Measurements from ENCODE around the gene ZNF581. TPM values are rescaled to one million over a fixed set of nuclear protein-coding genes. Genes with fewer than 3 reads are reported as not detected.

The ZNF581 gene
- total RNA-seq, 1 experiment from 2014 or later: 37.1 TPM

DNA sequence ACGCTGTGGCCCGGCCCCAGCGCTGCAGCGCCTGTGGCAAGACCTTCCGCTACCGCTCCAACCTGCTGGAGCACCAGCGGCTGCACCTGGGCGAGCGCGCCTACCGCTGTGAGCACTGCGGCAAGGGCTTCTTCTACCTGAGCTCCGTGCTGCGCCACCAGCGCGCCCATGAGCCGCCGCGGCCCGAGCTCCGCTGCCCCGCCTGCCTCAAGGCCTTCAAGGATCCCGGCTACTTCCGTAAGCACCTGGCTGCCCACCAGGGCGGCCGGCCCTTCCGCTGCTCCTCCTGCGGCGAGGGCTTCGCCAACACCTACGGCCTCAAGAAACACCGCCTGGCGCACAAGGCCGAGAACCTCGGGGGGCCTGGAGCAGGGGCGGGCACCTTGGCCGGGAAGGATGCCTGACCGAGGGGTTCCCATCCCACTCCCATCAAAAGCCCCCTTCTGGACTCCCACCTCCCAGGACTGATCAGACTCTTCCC lies 27.0 kb upstream of the ZNF581 start:
- ChIA-PET CTCF (no interaction called here), POLR2A (ENCODE audit: low non-redundant PET) (no interaction called here)
- Histone ChIP-seq H3K4me1 (ENCODE audit: insufficient read depth, low read length, poor library complexity, severe bottlenecking) (no peaks in the 10 kb centered on the region), H3K9me3 (ENCODE audit: low read depth, low read length, poor library complexity, severe bottlenecking) (no peaks in the 10 kb centered on the region), H3K27ac (ENCODE audit: low read depth, low read length, poor library complexity, severe bottlenecking) (no peak overlapping the region), H3K27me3 (replicated peaks; ENCODE audit: insufficient read depth, low read depth, low read length, poor library complexity) (no peaks in the 10 kb centered on the region), H3K4me3 (ENCODE audit: low read depth, low read length, poor library complexity, severe bottlenecking) (no peak overlapping the region), H3K36me3 (ENCODE audit: insufficient read depth, low read length, poor library complexity, severe bottlenecking) (peaks cover 29% of the 10 kb centered on the region)
- DNase-seq (ENCODE audit: low spot score): no peak
- BruUV-seq (replicated peaks): no TSS peak
- intact Hi-C loops (cut with micrococcal nuclease; ENCODE audit: unreplicated experiment): no loop called here
- TF ChIP-seq, protein P1, sequence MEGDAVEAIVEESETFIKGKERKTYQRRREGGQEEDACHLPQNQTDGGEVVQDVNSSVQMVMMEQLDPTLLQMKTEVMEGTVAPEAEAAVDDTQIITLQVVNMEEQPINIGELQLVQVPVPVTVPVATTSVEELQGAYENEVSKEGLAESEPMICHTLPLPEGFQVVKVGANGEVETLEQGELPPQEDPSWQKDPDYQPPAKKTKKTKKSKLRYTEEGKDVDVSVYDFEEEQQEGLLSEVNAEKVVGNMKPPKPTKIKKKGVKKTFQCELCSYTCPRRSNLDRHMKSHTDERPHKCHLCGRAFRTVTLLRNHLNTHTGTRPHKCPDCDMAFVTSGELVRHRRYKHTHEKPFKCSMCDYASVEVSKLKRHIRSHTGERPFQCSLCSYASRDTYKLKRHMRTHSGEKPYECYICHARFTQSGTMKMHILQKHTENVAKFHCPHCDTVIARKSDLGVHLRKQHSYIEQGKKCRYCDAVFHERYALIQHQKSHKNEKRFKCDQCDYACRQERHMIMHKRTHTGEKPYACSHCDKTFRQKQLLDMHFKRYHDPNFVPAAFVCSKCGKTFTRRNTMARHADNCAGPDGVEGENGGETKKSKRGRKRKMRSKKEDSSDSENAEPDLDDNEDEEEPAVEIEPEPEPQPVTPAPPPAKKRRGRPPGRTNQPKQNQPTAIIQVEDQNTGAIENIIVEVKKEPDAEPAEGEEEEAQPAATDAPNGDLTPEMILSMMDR (conservative IDR thresholded peaks at IDR 0.05; ENCODE audit: low read depth, low read length): no peak
- no peak for TF ChIP-seq EZH2 (IDR thresholded peaks at IDR 0.05; ENCODE audit: borderline replicate concordance, low read depth, low read length, poor library complexity, severe bottlenecking)

DNA sequence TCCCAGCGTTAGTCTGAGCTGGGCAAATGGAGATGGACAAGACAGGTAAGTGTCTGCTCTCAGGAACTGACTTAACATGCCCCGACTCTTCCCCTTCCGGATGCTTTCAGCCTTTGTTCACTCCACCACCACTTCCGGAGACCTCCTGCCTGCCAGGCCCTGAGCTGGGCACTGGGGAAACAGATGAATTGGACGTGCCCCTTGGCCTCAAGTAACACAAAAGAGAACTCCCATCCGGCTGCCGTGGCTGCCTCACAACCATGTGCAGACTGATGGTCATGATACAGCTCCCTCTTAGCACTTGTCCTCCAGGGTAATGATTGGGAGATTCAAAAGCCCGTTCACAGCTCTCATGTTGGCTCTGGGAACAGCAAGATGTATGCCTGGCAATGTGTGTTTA lies 26.0 kb upstream of the ZNF581 start:
- POLR2A ChIA-PET (ENCODE audit: low non-redundant PET): no interaction called here

DNA sequence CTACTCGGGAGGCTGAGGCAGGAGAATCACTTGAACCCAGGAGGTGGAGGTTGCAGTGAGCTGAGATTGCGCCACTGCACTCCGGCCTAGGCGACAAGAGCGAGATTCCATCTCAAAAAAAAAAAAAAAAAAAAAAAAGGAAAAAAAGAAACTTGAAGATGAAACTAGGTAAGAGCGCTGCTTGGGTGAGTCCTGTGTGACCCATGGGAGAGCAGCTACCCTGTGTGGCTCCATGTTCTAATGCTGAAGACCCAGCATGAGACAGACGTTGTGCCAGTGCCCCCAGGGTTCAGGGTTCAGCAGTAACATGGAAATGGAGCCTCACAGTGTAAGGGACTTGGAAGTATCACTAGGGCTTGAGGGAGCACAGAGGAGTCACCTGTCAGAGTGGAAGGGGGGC lies 25.0 kb upstream of the ZNF581 start:
- H3K27ac ChIP-seq (ENCODE audit: low read depth, low read length, poor library complexity, severe bottlenecking): no peak overlapping the region
- DNase-seq (ENCODE audit: low spot score): no peak
- H3K4me1 ChIP-seq (ENCODE audit: insufficient read depth, low read length, poor library complexity, severe bottlenecking): no peaks in the 10 kb centered on the region
- CTCF ChIA-PET: interaction anchor here (0.6 kb wide), 1 partner anchor 14 kb away, joined by 7 read pairs; no protein-coding TSS in a partner anchor
- H3K27me3 ChIP-seq (replicated peaks; ENCODE audit: insufficient read depth, low read depth, low read length, poor library complexity): no peaks in the 10 kb centered on the region
- POLR2A ChIA-PET (ENCODE audit: low non-redundant PET): interaction anchor here (0.8 kb wide), 1 partner anchor 14 kb away, joined by 6 read pairs; no protein-coding TSS in a partner anchor
- no peak overlapping the region for H3K4me3 ChIP-seq (ENCODE audit: low read depth, low read length, poor library complexity, severe bottlenecking)
- TF ChIP-seq, protein P1 (conservative IDR thresholded peaks at IDR 0.05; ENCODE audit: low read depth, low read length): no peak
- no peak for TF ChIP-seq EZH2 (IDR thresholded peaks at IDR 0.05; ENCODE audit: borderline replicate concordance, low read depth, low read length, poor library complexity, severe bottlenecking)
- H3K36me3 ChIP-seq (ENCODE audit: insufficient read depth, low read length, poor library complexity, severe bottlenecking): peaks cover 29% of the 10 kb centered on the region
- intact Hi-C loops (cut with micrococcal nuclease; ENCODE audit: unreplicated experiment): no loop called here
- no peaks in the 10 kb centered on the region for H3K9me3 ChIP-seq (ENCODE audit: low read depth, low read length, poor library complexity, severe bottlenecking)
- BruUV-seq (replicated peaks): no TSS peak

More for the DNA sequence above, 26.0 kb upstream of the ZNF581 start:
- Histone ChIP-seq H3K4me3 (ENCODE audit: low read depth, low read length, poor library complexity, severe bottlenecking) (no peak overlapping the region), H3K4me1 (ENCODE audit: insufficient read depth, low read length, poor library complexity, severe bottlenecking) (no peaks in the 10 kb centered on the region), H3K27ac (ENCODE audit: low read depth, low read length, poor library complexity, severe bottlenecking) (no peak overlapping the region), H3K27me3 (replicated peaks; ENCODE audit: insufficient read depth, low read depth, low read length, poor library complexity) (no peaks in the 10 kb centered on the region), H3K36me3 (ENCODE audit: insufficient read depth, low read length, poor library complexity, severe bottlenecking) (peaks cover 29% of the 10 kb centered on the region), H3K9me3 (ENCODE audit: low read depth, low read length, poor library complexity, severe bottlenecking) (no peaks in the 10 kb centered on the region)
- intact Hi-C loops (cut with micrococcal nuclease; ENCODE audit: unreplicated experiment): no loop called here
- CTCF ChIA-PET: no interaction called here
- BruUV-seq (replicated peaks): no TSS peak
- TF ChIP-seq, protein P1 (conservative IDR thresholded peaks at IDR 0.05; ENCODE audit: low read depth, low read length): no peak
- no peak for TF ChIP-seq EZH2 (IDR thresholded peaks at IDR 0.05; ENCODE audit: borderline replicate concordance, low read depth, low read length, poor library complexity, severe bottlenecking)
- DNase-seq (ENCODE audit: low spot score): no peak
